ENCODE results near the gene CMTM8.
"Not testable (repeated sequence)": the region's sequence is repeated elsewhere in the genome, so short reads cannot be mapped to it uniquely, and the experiment has no call there.

Gene CMTM8

GRCh38 chr3:32375596-32375930 lies 137.1 kb downstream of the CMTM8 start:
- H3K27ac ChIP-seq (ENCODE audit: low read length) = no peak overlapping the region
- WGBS (ENCODE audit: insufficient coverage, insufficient read length) = no CpG with 5 or more reads among the region's 5 CpGs
- no peaks in the 10 kb centered on the region for H3K27me3 ChIP-seq (ENCODE audit: control insufficient read depth, insufficient read depth, low read length)
- no peak overlapping the region for H3K4me3 ChIP-seq (ENCODE audit: low read length)
- no peaks in the 10 kb centered on the region for H3K4me1 ChIP-seq (ENCODE audit: control insufficient read depth, insufficient read depth, low read length)
- no peaks in the 10 kb centered on the region for H3K36me3 ChIP-seq (ENCODE audit: control insufficient read depth, insufficient read depth, low read length)
- no peak for DNase-seq (ENCODE audit: low read depth, low spot score)
- H3K9me3 ChIP-seq (ENCODE audit: control insufficient read depth, insufficient read depth, low read length) = no peaks in the 10 kb centered on the region

GRCh38 chr3:32376115-32376514 lies 137.6 kb downstream of the CMTM8 start:
- no peak for DNase-seq (ENCODE audit: low read depth, low spot score)
- H3K36me3 ChIP-seq (ENCODE audit: control insufficient read depth, insufficient read depth, low read length) = no peaks in the 10 kb centered on the region
- WGBS (ENCODE audit: insufficient coverage, insufficient read length) = no CpG with 5 or more reads among the region's 2 CpGs

DNA sequence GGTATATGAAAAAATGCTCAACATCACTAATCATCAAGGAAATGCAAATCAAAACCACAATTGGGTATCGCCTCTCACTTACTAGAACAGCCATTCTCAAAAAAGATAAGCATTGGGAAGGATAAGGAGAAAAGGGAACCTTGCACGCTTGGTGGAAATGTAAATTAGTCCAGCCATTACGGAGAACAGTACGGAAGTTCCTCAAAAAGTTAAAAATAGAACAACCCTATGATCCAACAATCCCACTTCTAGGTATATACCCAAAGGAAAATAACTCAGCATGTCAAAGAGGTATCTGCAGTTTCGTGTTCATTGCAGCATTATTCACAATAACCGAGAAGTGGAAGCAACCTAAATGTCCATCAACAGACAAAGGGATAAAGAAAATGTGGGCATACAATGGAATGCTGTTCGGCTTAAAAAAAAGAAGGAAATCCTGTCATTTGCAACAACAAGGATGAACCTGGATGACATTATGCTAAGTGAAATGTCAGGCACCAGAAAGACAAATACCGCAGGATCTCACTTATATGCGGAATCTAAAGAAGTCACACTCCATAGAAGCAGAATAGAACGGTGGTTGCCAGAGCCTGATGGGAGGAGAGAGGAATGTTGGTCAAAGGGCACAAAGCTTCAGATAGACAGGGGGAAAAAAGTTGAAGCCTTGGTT lies 141.5 kb downstream of the CMTM8 start:
- Histone ChIP-seq H3K27me3 (ENCODE audit: control insufficient read depth, insufficient read depth, low read length) (no peaks in the 10 kb centered on the region), H3K36me3 (ENCODE audit: control insufficient read depth, insufficient read depth, low read length) (no peaks in the 10 kb centered on the region), H3K4me3 (ENCODE audit: low read length) (no peak overlapping the region), H3K27ac (ENCODE audit: low read length) (no peak overlapping the region), H3K4me1 (ENCODE audit: control insufficient read depth, insufficient read depth, low read length) (no peaks in the 10 kb centered on the region), H3K9me3 (ENCODE audit: control insufficient read depth, insufficient read depth, low read length) (no peaks in the 10 kb centered on the region)
- WGBS (ENCODE audit: insufficient coverage, insufficient read length) = no CpG with 5 or more reads among the region's 10 CpGs
- no peak for DNase-seq (ENCODE audit: low read depth, low spot score)

More at GRCh38 chr3:32376115-32376514, 137.6 kb downstream of the CMTM8 start:
- no peaks in the 10 kb centered on the region for H3K27me3 ChIP-seq (ENCODE audit: control insufficient read depth, insufficient read depth, low read length)
- no peaks in the 10 kb centered on the region for H3K9me3 ChIP-seq (ENCODE audit: control insufficient read depth, insufficient read depth, low read length)
- H3K4me3 ChIP-seq (ENCODE audit: low read length) = no peak overlapping the region
- no peaks in the 10 kb centered on the region for H3K4me1 ChIP-seq (ENCODE audit: control insufficient read depth, insufficient read depth, low read length)
- no peak overlapping the region for H3K27ac ChIP-seq (ENCODE audit: low read length)

DNA sequence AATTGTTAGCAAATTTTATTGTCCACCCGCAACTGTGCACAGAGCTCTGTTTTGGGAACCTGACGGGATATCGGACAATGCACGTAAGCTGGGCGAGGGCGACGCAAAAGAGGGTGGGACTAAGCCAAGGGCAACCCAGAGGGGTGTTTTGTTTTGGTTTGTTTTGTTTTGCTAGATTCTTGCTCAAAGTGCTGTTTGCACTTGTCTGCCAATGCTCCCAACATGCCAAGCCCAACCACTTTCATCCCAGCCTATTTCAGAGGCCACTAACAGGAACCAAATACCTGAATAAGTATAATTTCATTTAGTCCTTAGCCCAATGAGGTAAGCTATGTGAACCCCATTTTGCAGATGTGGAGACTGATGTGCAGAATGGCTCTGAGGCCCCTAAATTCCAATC lies 143.4 kb downstream of the CMTM8 start:
- no peak for DNase-seq (ENCODE audit: low read depth, low spot score)
- WGBS (ENCODE audit: insufficient coverage, insufficient read length) = no CpG with 5 or more reads among the region's 7 CpGs
- H3K27me3 ChIP-seq (ENCODE audit: control insufficient read depth, insufficient read depth, low read length) = no peaks in the 10 kb centered on the region
- H3K9me3 ChIP-seq (ENCODE audit: control insufficient read depth, insufficient read depth, low read length) = no peaks in the 10 kb centered on the region
- H3K36me3 ChIP-seq (ENCODE audit: control insufficient read depth, insufficient read depth, low read length) = no peaks in the 10 kb centered on the region
- no peak overlapping the region for H3K27ac ChIP-seq (ENCODE audit: low read length)
- H3K4me1 ChIP-seq (ENCODE audit: control insufficient read depth, insufficient read depth, low read length) = no peaks in the 10 kb centered on the region
- H3K4me3 ChIP-seq (ENCODE audit: low read length) = no peak overlapping the region

DNA sequence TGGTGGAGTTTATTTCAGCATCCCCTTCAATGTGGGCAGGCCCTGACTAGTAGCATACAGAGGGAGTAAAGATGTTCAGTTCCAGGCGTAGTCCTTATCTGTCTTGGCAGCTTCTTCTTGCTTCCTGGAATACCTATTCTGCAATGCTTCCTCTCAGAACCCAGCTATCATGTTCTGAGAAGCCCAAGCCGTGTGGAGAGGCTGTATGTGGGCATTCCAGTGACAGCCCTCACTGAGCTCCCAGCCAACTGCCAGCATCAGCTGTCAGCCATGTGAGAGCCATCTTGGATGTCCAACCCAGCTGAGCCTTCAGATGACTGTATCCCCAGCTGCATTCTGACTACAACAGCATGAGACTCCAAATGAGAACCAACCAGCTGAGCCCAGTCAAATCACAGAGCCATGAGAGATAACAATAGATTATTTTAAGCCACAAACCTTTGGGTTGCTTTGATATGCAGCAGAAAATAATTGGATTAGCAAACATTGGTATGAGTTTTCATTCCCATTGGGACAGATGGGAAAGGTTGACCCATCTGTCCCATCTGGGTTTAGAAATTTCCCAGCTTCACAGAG lies 144.7 kb downstream of the CMTM8 start:
- Histone ChIP-seq H3K4me3 (ENCODE audit: low read length) (no peak overlapping the region), H3K27ac (ENCODE audit: low read length) (no peak overlapping the region), H3K4me1 (ENCODE audit: control insufficient read depth, insufficient read depth, low read length) (no peaks in the 10 kb centered on the region), H3K9me3 (ENCODE audit: control insufficient read depth, insufficient read depth, low read length) (no peaks in the 10 kb centered on the region), H3K36me3 (ENCODE audit: control insufficient read depth, insufficient read depth, low read length) (no peaks in the 10 kb centered on the region), H3K27me3 (ENCODE audit: control insufficient read depth, insufficient read depth, low read length) (no peaks in the 10 kb centered on the region)
- no CpG with 5 or more reads among the region's 2 CpGs for WGBS (ENCODE audit: insufficient coverage, insufficient read length)
- DNase-seq (ENCODE audit: low read depth, low spot score) = no peak

DNA sequence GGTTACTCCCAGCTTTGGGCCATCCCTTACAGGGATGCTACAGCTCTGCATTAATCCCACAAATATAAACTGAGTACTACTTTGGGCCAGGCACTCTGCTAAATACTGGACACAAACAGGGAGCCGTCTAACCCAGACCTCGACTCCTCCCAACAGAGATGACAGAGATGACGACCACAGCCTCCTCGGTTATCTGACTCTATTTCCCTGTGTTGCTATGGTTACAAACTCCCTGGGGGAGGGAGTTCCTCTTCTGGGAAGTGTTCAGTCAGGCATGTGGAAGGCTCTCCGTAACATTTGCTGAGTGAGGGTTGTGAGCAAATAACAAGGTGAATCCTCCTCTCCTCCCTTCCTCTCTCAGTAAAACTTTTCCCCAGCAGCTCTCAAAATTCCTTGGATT lies 146.5 kb downstream of the CMTM8 start:
- Histone ChIP-seq H3K36me3 (ENCODE audit: control insufficient read depth, insufficient read depth, low read length) (no peaks in the 10 kb centered on the region), H3K27ac (ENCODE audit: low read length) (no peak overlapping the region), H3K9me3 (ENCODE audit: control insufficient read depth, insufficient read depth, low read length) (no peaks in the 10 kb centered on the region), H3K4me3 (ENCODE audit: low read length) (no peak overlapping the region), H3K27me3 (ENCODE audit: control insufficient read depth, insufficient read depth, low read length) (no peaks in the 10 kb centered on the region), H3K4me1 (ENCODE audit: control insufficient read depth, insufficient read depth, low read length) (no peaks in the 10 kb centered on the region)
- no CpG with 5 or more reads among the region's 5 CpGs for WGBS (ENCODE audit: insufficient coverage, insufficient read length)
- DNase-seq (ENCODE audit: low read depth, low spot score) = no peak

- no peak for DNase-seq (ENCODE audit: low read depth, low spot score)
- H3K9me3 ChIP-seq (ENCODE audit: control insufficient read depth, insufficient read depth, low read length) = no peaks in the 10 kb centered on the region
- H3K4me3 ChIP-seq (ENCODE audit: low read length) = no peak overlapping the region
- H3K36me3 ChIP-seq (ENCODE audit: control insufficient read depth, insufficient read depth, low read length) = no peaks in the 10 kb centered on the region
- no peak overlapping the region for H3K27ac ChIP-seq (ENCODE audit: low read length)
- no peaks in the 10 kb centered on the region for H3K27me3 ChIP-seq (ENCODE audit: control insufficient read depth, insufficient read depth, low read length)
- no peaks in the 10 kb centered on the region for H3K4me1 ChIP-seq (ENCODE audit: control insufficient read depth, insufficient read depth, low read length)
- WGBS (ENCODE audit: insufficient coverage, insufficient read length) = no CpG with 5 or more reads among the region's 2 CpGs
Measured at GRCh38 chr3:32387512-32387911, 149.0 kb downstream of the CMTM8 start.

GRCh38 chr3:32389577-32389976 lies 151.1 kb downstream of the CMTM8 start:
- H3K27ac ChIP-seq (ENCODE audit: low read length); DNase-seq (ENCODE audit: low read depth, low spot score); H3K9me3 ChIP-seq (ENCODE audit: control insufficient read depth, insufficient read depth, low read length); H3K27me3 ChIP-seq (ENCODE audit: control insufficient read depth, insufficient read depth, low read length); H3K36me3 ChIP-seq (ENCODE audit: control insufficient read depth, insufficient read depth, low read length); H3K4me1 ChIP-seq (ENCODE audit: control insufficient read depth, insufficient read depth, low read length); H3K4me3 ChIP-seq (ENCODE audit: low read length): not testable (repeated sequence)
- no CpG with 5 or more reads among the region's 2 CpGs for WGBS (ENCODE audit: insufficient coverage, insufficient read length)

GRCh38 chr3:32391643-32392535 lies 153.4 kb downstream of the CMTM8 start, which contains the start of gene CMTM7:
TSS of gene CMTM7 (plus strand) at chr3:32391853. CDS start at chr3:32391907, 54 bp downstream.
- peak within 1 kb of the TSS; percentile 76 for H3K4me3 ChIP-seq (ENCODE audit: low read length)
- no peaks in the 10 kb centered on the region for H3K27me3 ChIP-seq (ENCODE audit: control insufficient read depth, insufficient read depth, low read length)
- no peaks in the 10 kb centered on the region for H3K4me1 ChIP-seq (ENCODE audit: control insufficient read depth, insufficient read depth, low read length)
- no peaks in the 10 kb centered on the region for H3K36me3 ChIP-seq (ENCODE audit: control insufficient read depth, insufficient read depth, low read length)
- no CpG with 5 or more reads among the region's 107 CpGs for WGBS (ENCODE audit: insufficient coverage, insufficient read length)
- no peak for DNase-seq (ENCODE audit: low read depth, low spot score)
- H3K27ac ChIP-seq (ENCODE audit: low read length) = no peak within 1 kb of the TSS
- H3K9me3 ChIP-seq (ENCODE audit: control insufficient read depth, insufficient read depth, low read length) = no peaks in the 10 kb centered on the region

GRCh38 chr3:32392536-32393302 lies 154.2 kb downstream of the CMTM8 start:
- Histone ChIP-seq H3K27me3 (ENCODE audit: control insufficient read depth, insufficient read depth, low read length) (no peaks in the 10 kb centered on the region), H3K36me3 (ENCODE audit: control insufficient read depth, insufficient read depth, low read length) (no peaks in the 10 kb centered on the region), H3K4me1 (ENCODE audit: control insufficient read depth, insufficient read depth, low read length) (no peaks in the 10 kb centered on the region), H3K4me3 (ENCODE audit: low read length) (peak overlapping the region; percentile 76; the same call in 1 of the 2 replicates), H3K9me3 (ENCODE audit: control insufficient read depth, insufficient read depth, low read length) (no peaks in the 10 kb centered on the region), H3K27ac (ENCODE audit: low read length) (no peak overlapping the region)
- WGBS (ENCODE audit: insufficient coverage, insufficient read length) = no CpG with 5 or more reads among the region's 18 CpGs
- DNase-seq (ENCODE audit: low read depth, low spot score) = no peak

Data from iPS DF 6.9 (cell line).